Erythroblast (primary cell): ENCODE measurements around the gene SLC25A43.

Source experiments
- GATA1 ChIP-seq: IDR thresholded peaks from 2 replicates; pipeline ENCODE4 v1.6.1; 2011; ENCODE audit warnings: low read depth, mild to moderate bottlenecking, control low read depth, low read length, moderate library complexity
- POLR2A ChIP-seq: IDR thresholded peaks from 2 replicates; pipeline ENCODE4 v1.6.1; 2011; ENCODE audit warnings: mild to moderate bottlenecking, low read length

GRCh38 chrX:119423631-119424030 is 24.5 kb downstream of the SLC25A43 start:
- TF ChIP-seq POLR2A (no peak), GATA1 (no peak)
